Activated CD8-positive, alpha-beta memory T cell treated with anti-CD3 and anti-CD28 coated beads, Interleukin-2, amount 50 U/mL, for 24 hours (primary cell): Measurements from ENCODE around the gene SMYD1.

Experiments
- DNase-seq: peaks from one replicate; pipeline ENCODE4 v3.0.0-alpha.2; 2020; ENCODE audit errors: extremely low read depth

Gene SMYD1

GRCh38 chr2:88055371-88056128, 12.1 kb upstream of the SMYD1 start, which contains the start of gene KRCC1:
Gene KRCC1, minus strand, starts transcription at chr2:88055783. Its CDS starts 27,220 bp downstream, at chr2:88028563.
- peak; percentile 79 for DNase-seq

DNA sequence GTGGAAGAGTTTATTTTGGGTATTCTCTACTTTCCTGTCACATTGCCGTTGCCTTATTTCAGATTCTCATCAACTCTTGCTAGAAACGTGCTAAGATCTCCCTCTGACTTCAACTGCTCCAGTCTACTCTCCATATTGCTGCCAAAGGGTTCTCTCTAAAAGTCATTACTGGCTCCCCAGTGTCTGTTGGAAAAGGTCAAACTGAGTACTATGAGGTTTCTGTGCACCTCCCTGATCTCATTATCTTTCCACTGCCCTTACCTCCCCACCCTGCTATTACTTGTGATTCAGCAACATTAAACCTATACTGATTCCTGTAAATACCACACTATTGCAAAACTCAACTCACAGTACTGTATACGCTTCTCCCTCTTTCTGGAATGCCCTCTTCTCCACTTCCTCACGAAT, 10.2 kb upstream of the SMYD1 start:
- DNase-seq: no peak

- no peak for DNase-seq
Observed at GRCh38 chr2:88058191-88058590, 9.4 kb upstream of the SMYD1 start.

DNA sequence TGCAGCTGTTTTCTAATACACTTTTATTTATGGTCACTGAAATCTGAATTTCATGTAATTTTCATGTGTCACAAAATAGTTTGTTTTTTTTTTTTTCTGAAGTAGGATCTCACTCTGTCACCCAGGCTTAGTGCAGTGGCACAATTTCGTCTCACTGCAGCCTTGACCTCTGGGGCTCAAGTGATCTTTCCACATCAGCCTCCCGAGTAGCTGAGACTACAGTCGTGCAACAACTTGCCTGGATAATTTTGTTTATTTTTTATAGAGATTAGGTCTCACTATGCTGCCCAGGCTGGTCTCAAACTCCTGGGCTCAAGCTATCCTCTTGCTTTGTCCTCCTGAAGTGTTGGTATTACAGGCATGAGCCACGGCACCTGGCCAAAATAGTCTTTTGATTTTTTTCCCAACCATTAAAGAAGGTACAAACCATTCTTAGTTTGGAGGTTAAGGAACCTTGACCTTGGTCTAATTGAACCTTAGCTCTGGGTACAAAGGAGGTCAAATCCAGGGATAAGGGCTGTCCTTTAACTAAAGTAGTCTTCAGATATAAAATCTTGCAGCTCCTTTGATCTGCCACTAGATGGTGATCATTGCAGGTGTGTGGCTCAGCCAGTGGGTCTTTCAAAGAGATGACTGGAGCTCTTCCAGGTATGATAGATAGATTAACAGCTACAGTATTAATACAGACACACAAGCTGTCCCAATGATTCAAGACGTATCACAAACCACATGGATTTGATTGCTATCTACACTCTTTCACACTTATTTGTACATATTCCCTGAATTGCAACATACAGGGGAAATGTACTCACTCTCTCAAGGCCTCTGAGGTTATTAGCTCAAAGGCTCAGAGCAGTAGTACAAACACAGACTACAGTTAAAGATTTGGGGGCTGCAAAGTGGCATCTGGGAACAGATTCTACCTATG, 7.4 kb upstream of the SMYD1 start:
- DNase-seq: no peak

GRCh38 chr2:88060907-88061275, 6.7 kb upstream of the SMYD1 start:
- no peak for DNase-seq

- no peak for DNase-seq
Observed at GRCh38 chr2:88061295-88061694, 6.3 kb upstream of the SMYD1 start.

GRCh38 chr2:88066543-88066942, 1.1 kb upstream of the SMYD1 start:
- no peak for DNase-seq

DNA sequence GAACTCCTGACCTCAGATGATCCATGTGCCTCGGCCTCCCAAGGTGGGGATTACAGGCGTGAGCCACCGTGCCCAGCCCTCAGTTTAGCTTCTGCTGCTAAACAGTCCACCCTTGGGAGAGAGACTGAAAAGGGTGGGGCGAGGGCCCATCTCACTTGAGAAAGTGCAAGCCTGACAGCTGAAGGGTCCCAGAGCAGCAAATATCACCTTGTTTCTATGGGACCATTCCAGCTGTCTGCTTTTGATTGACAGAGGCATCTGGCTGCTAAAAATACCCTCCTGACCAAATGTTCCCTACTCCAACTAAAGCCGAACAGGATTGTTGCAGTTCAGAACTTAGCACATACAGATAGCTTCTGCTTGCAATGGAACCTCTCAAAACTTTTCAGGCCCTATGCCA, 436 bp upstream of the SMYD1 start:
- DNase-seq: no peak

DNA sequence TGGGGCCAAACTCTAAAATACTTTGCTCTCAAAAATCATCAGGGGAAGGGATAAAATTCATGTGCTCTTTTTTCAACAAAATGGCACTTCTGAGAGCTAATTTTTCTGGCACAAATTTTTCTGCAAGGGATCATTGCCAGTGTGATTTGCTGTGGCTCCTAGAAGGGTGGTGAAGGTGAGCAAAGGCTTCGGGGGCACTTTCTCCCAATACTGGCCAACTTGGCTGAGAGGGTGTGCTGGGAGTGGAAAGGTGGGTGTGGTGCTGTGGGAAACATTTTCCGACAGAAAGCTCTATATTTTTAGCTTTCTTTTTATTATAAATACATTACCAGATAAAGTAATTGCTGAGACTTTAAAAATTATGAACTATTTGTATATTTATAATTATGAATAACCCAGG, 419 bp downstream of the SMYD1 start:
- DNase-seq: no peak

- DNase-seq: no peak
Observed at GRCh38 chr2:88069117-88069516, 1.5 kb downstream of the SMYD1 start.

- no peak for DNase-seq
Observed at GRCh38 chr2:88070055-88070454, 2.4 kb downstream of the SMYD1 start.

DNA sequence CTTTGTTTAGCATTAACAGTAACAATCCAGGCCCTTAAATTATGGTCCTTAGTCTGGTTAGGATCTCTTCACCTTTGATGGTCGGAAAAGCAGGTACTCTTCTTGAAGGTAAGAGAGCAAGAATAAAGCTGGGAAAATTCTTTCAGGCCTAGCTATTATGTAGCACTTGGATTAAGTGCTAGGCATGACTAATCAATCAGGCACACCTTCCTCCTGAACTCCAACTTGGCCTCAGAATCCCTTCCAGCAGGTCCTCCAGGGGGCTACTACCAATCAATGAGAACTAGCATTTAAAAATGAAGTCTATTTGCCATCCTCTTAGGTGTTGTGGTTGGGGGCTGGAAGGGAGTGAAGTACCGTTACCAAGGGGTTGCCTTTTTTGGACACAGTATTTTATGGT, 3.7 kb downstream of the SMYD1 start:
- DNase-seq: no peak

- DNase-seq: no peak
Observed at GRCh38 chr2:88074150-88074549, 6.5 kb downstream of the SMYD1 start.

DNA sequence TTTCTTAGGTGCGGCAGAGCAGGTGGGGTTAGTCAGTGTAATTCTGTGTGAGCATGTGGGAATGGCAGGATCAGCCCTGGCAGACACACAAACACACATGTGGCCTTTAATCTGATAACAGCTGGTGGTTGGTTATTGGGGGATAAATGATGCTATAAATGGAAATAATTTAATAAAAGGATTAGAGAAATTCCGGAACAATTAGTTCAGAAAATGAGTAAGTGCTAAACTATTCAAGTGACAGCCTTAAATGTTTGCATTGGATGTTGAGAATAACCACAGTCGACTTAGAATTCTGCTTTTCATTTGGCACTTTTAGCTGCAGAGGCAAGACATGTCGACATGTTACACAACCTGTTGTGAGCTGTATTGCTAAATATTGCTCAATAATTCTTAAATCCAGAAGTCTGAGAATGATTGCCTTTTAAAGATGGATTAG, 7.2 kb downstream of the SMYD1 start:
- DNase-seq: no peak

DNA sequence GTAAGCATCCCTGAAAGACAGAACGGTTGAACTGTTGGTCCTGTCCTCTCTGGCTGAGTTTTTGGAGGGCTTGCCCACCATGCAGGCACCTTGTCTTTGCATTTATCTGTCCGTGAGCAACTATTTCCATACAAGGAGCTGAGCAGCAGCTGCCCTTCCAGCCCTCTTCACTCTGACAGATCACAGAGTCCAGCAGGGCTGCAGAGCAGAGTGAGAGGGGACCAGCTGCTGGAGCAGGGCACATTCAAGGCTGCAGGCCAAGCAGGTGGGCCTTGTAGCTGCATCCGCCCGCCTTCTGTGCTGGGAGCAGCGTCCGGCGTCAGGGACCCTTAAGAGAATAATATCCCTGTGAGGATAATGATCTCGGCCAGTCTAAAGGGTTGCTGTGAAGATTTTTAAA, 9.5 kb downstream of the SMYD1 start:
- DNase-seq: no peak

GRCh38 chr2:88078643-88079172, 11.1 kb downstream of the SMYD1 start:
- DNase-seq: no peak

DNA sequence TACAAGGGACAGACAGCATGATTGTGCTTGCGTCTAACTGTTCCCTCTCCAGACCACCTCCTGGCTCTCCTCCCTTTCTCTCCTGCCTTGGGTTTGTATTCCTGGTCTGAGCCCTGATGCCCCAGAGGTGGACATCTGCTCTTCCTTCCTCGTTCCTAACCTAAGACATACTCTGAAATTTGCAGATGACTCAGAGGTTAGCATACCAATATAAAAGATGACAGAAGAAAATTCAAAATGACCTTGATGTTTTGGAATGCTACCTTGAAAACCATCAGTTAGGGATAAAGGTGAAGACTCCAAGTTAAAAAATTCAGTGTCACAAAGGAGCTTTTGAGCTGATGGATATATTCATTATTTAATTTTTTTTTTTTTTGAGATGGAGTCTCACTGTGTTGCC, 12.9 kb downstream of the SMYD1 start:
- no peak for DNase-seq

DNA sequence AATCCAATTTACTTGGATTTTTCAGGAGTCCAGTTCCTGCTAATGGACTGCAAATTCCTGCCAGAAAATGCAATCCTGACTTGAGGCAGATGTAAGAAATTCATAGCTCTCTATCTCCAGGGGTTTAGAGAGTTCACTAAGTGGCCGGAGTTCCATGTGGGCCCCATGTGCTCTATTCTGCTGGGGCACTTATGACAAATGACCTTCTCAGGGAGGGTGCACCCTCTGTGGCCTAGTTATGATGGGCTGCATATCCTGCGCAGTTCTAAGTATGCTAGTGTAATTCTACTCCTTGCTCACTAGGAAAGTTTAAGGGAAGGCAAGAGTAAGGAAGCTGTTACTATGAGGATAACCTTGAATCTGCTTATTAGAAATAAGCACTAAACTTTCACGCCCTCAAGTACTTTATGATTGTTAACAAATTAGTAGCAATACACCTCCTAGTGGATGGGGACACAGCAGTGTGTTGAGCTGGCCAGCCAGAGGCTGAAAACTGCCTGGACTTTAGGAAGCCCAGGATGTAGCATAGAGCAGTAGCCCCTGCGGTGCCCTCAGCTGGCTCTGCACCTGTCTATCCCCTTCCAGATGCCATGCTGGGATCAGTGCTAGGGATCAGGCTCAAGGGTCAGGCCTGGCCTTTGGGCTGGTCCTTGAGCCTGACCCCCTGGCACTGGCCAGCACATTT, 14.4 kb downstream of the SMYD1 start:
- DNase-seq: no peak

DNA sequence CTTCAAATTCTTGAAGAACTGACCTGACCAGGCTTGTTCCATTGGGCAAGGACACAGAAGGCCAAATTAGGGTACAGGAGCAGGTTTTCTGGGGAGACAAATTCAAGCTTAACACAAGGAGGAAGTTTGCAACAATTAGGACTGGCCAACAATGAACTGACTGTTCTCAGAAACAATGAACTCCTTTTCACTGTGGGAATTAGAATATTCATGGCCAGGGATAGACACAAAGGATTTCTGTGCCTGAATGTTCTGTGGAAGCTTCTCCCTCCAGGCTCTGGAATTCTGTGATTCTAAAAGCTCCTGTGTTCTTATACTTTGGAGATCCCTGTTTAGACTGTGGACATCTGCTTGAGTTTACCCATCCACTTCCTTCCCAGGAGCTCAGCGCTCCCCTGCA, 15.2 kb downstream of the SMYD1 start:
- no peak for DNase-seq

- no peak for DNase-seq
Observed at GRCh38 chr2:88085099-88085498, 17.5 kb downstream of the SMYD1 start.

GRCh38 chr2:88085602-88086001, 18.0 kb downstream of the SMYD1 start:
- no peak for DNase-seq

GRCh38 chr2:88086401-88086800, 18.8 kb downstream of the SMYD1 start:
- DNase-seq: no peak
